Measurements from ENCODE around the gene ST7L.

DNA sequence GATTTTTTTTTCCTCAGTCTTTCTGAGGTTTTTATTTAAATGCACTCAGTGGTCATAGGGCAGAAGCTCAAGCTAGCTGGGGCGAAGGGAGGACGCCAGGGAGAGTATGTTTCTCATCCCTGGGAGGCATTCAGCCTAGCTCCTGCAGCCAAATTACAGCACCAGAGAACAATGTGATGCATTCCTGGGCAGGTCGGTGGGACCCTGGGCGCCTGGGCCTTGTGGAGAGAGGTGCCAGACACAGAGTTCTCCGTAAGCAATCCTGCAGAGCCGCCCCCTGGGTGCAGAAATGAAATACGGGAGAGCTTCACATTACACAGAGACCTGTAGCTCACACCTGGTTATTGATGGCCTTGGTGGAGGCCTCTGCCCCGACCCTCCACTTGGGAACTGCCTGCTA, 94.7 kb downstream of the ST7L start:
- TF ChIP-seq, protein P1, sequence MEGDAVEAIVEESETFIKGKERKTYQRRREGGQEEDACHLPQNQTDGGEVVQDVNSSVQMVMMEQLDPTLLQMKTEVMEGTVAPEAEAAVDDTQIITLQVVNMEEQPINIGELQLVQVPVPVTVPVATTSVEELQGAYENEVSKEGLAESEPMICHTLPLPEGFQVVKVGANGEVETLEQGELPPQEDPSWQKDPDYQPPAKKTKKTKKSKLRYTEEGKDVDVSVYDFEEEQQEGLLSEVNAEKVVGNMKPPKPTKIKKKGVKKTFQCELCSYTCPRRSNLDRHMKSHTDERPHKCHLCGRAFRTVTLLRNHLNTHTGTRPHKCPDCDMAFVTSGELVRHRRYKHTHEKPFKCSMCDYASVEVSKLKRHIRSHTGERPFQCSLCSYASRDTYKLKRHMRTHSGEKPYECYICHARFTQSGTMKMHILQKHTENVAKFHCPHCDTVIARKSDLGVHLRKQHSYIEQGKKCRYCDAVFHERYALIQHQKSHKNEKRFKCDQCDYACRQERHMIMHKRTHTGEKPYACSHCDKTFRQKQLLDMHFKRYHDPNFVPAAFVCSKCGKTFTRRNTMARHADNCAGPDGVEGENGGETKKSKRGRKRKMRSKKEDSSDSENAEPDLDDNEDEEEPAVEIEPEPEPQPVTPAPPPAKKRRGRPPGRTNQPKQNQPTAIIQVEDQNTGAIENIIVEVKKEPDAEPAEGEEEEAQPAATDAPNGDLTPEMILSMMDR (IDR thresholded peaks at IDR 0.05), result no peak
- no peak for TF ChIP-seq POLR2A (IDR thresholded peaks at IDR 0.05)

All from testis (tissue), 2 donors.